GM19463 (cell line): Measurements from ENCODE around the gene SPTB.

Experiments used
- ATAC-seq: cut with Tn5 transposase; IDR thresholded peaks from one replicate; pipeline ENCODE4 v1.9.1; 2021; ENCODE audit warnings: mild to moderate bottlenecking, moderate library complexity; ENCODE audit not compliant: unreplicated experiment

SPTB gene

DNA sequence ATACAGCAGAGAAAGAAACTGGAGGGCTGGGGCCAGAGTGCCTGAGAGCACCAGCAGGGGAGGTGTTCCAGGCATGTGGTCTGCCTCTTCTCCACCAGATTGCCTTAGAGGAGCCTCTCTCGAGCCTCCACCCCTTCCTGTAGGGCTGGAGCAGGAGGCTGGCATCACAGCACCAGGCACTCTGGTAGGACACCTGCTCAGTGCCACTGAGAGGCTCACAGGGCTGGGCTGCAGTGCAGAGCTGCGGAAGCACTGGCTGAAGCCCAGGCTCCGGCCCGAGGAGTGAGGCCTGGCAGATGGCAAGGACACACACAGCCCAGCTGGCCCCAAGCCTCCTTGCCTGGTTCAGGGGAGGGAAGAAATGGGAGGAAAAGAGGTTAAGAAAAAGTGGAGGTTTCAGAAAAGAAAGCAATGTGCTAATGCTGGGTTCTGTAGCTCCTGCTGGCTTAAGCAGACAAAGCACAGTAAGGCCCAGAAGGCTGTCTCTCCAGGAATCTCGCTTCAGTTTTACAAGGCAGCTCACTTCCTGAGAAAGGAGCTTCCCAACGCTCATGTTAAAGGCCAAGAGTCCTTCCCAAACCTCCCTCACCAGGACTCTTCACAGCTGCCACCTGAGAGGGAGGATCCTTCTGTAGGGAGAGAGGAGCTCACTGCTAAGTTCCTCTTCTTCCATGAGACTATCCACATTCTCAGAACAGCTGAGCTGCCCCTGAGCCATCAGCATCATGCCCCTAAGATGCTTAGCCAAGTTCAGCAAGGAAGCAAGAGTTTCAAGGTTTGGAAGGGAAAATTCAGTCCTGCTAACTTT lies 23.8 kb downstream of the SPTB start:
- ATAC-seq = no peak

DNA sequence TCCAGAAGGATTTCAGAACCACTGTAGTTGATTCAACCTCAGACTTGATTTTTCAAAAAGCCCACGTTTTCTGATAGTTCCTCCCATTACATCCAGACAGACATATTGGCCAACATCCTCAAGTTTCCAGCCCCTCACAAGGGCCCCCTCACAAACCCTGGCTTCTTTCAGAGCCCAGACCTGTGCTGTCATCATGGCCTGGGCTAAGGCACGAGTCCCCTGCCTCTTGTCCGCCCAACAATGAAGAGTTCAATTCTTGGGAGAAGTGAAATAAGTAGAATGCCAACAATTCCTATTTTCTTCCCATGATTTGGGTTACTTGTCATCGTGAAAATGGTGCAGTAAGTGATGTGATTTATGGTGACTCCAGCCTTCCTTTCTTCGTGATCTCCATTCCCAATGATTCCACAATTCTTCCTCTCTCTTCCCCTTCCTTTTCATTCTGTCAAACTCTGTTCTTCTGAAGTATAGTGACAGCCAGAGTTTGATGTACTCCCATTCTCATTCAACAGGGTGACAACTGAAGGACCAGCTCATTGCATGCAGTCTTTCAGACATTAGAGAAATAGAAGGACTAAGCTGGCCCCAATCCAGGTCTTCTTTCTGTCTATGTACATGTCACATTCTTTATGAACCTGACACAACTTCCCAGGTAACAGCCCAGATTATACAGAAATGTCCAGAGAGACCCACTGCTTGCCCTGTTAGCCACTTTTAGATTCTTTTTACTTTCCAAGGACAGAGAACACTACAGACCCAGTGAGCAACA lies 29.2 kb downstream of the SPTB start:
- no peak for ATAC-seq

DNA sequence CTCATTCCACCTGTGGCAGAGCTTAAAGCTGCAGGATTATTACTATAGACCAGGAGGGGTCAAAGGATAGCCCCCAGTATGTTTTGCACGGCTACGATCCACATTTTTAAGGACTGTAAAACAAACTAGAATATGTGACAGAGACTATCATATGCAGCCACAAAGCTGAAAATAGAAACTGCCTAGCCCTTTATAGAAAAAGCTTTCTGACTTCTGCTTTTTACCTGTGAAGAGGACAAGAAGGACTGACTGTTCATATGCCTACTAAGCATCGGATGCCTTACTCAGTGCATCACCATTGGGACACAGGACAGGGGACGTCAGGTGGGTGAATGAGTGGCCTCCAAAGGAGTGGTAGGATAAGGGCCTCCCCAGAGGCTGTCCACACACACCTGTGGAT lies 29.8 kb downstream of the SPTB start:
- ATAC-seq = no peak

DNA sequence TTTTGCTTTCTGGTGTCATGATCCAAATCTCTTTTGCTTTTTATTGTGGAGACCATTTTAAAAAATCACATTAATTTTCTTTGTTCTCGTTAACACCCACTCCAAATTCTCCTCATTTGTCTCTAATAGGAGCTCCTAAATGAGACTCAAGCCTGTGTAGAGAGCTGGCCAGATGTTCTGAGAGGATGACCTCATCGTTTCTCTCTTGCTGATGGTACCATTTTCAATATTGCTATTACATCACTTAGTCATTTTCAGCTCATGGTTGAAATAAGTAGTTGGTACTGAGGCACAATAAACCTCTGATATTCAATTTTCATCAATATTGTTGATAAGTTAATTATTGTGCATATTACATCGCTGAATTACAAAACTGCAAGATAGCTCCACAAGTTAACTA lies 31.5 kb downstream of the SPTB start:
- no peak for ATAC-seq

DNA sequence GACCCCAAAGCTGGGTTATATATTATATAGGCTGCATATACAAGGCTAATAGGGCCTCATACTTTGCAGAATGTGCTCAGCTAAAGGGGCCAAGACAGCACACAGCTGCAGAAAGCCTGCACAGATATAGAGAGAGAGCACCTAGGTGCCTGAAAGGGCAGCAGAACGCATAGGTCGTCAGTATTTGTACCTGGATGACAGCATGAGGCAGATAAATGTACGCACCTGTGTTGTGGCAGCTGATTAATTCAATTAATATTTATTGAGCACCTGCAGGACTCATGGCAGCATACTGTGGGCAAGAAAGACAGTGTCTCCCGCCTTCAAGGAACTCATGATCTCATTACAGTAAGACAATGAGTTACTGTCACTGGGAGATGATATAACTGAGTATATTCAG lies 33.4 kb downstream of the SPTB start:
- ATAC-seq = no peak

DNA sequence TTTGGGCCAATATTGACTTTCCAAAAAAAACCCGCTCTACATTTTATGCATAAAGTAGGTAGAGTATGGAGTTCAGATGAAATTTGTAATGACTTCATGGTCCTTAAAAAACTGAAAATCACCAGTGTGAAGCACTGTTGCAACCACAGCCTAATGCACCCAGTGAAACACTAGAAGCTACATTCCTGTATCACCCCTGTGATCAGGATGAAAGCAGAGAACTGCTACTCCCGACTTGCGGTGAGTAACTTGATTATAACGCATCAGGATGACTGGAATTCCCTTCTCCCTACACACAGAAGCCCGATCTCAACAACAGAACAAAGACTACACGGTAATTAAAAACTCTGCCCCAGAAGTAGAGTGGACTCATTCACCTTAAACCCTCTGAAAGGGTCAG lies 33.8 kb downstream of the SPTB start:
- no peak for ATAC-seq

DNA sequence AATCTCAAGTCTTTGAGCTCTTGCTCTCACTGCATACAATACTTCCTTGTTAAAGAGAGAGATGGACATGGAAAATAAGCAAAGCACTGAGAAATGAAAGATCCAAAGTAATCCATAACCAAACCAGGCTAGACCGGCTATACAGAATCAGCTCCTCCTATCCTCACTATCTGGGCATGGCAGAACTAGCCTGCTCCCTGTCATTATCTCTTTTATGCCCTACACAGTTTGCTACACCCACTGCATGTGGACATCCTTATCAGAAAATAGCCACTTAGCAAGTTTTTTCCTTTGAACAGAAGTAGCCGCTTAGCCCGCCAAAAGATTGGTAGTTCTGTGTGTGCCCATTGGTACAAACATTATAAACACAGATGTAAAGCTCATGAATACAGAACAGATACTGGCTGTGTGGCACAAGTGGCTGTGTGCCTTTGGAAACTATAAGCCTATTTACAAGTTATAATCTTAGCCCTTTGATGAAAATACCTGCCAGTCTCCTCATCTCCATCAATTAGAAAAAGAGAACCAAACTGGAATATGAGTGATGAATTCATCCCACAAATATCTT lies 34.7 kb downstream of the SPTB start:
- no peak for ATAC-seq

DNA sequence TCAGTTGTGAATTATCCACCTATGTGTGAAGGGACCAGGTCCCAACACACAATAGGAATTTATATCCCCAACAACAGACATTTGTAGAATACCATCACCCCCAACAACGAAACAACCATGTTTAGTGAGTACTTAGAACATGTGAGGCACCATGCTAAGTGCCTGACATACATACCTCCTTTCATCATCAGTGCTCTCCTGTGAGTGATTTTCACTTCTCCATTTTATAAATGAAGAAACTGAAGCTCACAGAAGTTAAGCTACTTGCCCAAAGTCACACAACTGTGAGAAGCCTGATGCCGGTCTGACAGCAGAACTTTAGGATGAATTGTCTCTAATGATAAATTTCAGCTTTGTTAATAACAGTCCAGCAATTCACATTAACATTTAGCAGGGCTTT lies 35.4 kb downstream of the SPTB start:
- ATAC-seq = peak; percentile 73

DNA sequence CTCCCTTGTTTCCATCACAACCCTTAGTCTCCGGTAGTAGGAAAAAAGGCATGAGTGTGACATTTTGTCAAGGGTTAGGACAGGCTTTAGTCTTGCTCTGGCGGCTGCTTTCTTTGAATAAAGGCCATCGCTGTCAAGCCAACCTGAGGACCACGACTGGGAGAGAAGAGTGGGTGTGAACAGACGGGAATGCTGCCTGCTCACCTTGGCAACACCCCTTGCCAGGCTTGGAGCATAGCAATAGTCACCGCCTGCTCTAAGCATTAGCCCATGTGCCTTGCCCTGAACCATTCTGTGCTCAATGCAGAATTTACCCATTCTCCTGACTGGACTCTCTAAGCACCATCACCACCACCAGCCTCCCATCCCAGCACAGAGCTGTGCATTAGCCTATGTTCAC lies 36.2 kb downstream of the SPTB start:
- no peak for ATAC-seq

DNA sequence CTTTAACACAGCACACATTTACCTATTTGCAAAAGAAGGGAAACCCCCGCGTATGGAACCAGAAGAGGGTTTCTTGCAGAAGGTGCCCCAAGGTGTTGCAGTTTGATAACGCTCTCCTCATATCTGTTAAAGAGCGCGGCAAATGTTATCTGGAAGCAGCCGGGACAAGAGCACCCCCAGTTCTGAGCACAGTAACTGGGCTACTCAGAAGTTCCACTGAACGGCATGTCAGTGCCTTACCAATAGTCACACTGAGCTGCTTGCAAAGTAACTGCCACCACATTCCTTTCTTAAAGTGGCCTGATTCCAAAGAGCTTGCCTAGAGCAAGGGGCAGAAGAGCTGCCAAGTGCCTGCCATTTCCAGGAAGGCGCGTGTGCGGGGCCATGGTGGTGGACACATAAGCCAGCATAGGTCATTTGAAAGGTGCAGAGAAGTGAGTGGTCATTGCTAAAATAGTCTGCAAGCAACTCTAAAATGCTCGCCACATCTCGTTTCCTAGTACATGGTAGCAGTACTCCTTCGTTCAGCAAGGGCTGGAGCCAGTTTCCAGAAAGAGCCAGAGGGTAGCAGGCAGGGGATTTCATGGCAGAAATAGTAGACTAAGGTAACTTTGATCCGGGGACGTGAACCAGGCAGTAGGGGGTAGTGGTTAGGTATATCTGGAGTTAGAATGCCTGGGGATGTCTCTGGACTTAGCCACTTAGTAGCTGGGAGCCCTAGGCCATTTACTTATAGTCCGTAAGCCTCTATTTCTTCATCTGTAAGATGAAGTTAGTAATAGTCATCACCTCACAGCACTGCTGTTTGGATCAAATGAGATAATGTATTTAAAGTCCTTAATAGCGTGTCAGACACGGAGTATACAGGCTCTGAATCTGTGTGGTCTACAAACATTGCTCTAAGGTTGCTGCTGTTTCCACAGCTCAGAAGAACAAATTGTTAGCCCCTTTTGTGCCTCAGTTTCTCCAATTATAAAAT lies 37.6 kb downstream of the SPTB start:
- ATAC-seq = no peak

DNA sequence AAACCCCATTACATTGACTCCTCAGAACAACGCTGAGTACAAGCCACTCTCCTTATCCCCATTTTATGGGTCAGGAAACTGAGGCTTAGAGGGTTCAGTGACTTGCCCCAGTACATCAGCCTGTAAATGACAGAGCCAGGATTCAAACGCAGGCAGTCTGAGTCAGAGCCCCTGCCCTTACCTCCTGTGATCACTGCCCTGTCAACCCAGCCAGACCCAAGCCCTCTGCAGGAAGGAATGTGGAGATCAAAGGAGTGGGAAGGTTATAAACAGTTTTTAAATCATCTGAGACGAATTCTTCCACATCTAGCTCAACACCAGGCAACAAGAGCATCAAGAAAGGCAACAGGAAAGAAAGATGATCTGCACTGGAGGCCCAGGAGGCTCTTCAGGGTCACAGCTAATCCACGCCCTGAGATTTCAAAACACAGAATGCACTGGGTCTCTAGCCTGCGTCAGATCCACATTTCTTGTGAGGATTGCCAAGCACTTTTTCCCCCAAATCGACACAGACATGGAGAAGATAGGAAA lies 38.5 kb downstream of the SPTB start:
- ATAC-seq = no peak

DNA sequence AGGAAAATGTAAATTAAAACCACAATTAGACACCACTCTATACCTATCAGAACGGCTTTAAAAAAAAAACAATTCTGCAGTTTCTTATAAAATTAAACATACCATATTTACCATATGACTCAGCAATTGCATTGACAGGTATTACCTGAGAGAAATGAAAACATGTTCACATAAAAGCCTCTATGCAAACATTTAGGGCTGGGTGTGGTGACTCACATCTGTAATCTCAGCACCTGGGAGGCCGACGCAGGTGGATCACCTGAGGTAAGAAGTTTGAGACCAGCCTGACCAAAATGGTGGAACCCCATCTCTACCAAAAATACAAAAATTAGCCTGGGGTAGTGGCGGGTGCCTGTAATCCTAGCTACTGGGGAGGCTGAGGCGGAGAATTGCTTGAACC lies 41.1 kb downstream of the SPTB start:
- no peak for ATAC-seq

DNA sequence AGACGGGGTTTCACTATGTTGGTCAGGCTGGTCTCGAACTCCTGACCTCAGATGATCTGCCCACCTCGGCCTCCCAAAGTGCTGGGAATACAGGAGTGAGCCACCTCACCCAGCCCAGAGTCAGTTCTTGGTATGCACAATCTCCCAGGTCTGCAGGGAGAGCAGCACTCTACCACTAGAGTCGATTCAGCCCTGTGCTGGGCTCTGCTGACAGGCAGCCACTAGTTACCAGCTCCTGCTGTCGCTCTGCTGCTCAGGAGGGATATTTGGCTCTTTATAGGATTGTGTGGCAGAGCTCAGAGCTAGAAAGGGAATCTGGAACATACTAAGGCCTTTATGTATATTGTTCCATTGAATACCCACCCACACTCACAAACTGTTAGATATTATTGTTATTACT lies 44.3 kb downstream of the SPTB start:
- ATAC-seq = no peak

DNA sequence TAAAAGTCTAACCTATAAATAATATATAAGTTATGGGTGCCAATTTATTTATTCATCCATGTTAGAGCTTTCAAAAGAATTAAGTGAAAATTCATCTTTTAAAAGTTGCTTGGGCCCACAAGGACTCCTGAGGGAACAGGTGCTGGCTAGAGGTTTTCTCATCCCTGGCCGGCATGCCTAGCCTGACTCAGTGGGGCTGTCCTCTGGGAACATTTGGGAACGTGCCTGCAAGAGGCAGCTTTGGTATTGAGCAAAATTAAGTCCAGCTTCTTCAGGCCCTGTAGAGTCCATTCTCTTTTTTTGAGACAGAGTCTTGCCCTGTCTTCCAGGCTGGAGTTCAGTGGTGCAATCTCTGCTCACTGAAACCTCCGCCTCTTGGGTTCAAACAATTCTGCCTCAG lies 44.7 kb downstream of the SPTB start:
- no peak for ATAC-seq

DNA sequence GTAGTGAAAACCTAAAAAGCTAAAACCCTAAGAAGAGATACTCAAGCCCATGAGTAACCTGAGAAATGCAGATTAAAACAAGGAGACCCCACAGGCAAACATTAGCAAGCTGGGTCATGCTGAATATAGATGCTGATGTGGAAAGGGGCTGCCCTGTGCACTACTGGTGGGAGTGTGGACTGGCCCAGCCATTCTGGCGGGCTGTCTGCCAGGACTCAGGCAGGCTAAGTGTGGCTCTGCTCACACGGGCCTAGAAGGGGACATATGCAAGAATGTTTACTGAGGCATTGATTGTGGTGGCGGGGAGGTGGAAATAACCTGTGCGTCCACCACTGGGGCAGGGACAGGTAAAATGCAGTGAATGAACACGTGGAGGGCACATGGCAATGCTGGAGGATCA lies 48.3 kb downstream of the SPTB start:
- ATAC-seq = no peak

DNA sequence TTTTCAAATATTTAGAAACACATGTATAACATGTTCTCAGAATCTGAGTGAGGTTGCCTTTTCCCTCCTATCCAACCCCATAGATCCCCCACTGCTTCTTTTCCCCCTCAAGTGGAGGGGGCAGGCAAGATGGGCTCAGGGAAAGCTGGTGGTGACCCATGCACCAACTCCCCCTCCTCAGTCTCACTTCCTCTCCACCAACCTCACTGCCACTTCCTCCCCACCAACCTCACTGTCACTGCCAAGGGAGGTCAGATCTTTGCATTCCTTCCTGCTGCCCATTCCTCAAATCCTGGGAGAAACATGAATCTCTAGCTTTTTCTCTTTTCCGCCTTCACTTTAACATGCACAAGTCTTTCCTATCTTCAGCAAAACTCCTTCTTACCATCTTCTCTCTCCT lies 48.7 kb downstream of the SPTB start:
- ATAC-seq = no peak

DNA sequence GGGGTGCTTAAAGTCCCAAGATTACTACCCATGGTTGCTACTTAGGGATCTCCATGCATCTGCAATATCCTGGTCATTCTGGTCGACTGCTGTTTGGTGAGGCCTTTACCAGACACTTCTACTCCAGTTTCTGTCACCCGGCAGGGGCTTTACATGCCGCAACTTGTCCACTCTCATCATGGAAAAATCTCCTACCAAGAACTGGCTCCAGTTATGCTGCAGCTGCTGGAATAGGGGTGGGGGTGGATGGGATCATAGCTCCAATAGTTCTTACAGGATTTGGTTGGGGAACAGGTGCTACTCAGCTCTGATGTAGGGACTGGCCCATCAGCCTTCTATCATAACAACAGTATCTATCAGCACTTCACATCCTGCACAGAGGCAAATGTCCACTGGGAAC lies 51.6 kb downstream of the SPTB start:
- no peak for ATAC-seq

DNA sequence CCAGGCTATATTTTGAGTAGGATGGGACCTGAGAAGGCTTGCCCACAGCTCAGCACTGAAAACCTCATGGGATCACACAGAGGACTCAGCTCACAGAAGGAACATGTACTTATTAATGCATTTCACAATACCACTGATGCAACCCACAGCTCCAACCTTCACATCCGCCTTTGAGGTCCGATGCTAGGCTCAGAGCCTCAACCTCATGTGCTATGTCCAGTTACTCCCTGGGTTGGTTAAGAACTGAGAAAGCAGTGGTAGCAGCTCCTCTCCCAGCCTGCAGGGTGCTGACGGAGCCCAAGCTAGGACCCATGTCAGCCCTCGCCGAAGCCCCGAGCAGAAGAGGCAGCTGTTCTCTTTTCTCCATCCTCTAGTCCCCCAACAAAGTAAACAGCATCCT lies 52.9 kb downstream of the SPTB start:
- no peak for ATAC-seq

DNA sequence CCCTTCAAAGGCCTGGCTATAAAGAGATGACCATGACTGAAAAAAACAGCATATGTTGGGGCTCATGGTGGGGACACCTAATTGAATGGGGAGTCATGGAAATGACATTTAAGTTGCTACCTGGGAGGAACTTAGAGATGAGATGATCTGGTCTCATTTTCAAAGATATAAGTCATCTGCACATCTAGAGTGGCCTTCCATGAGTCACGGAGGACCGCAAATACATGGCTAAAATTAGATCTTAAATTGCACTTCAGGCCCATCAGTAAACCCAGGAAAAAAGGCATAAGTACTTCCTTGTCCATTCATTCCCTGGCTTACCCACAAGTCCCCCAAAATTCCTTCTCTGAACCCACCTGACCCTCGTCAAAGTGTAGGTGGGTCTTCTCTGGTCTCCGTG lies 53.4 kb downstream of the SPTB start:
- no peak for ATAC-seq

DNA sequence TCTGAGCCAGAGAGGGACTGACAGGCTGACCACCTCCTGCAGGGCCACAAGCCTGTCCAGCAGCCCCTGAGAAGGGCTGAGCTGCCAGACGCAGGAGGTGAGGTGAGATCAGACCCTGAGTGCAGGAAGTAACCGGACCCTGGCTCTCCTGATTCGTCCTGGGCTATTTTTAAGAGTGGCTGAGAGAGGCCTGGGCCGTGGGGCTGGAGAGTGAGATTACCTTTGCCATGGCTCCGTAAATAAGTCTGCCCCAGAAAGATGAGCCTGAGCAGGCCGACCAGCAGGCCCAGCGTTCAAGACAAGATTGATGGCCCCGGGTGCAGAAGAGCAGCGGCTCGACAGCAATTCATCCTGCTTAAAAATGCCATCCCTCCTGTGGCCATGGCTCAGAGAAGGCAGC lies 54.2 kb downstream of the SPTB start:
- ATAC-seq = no peak

DNA sequence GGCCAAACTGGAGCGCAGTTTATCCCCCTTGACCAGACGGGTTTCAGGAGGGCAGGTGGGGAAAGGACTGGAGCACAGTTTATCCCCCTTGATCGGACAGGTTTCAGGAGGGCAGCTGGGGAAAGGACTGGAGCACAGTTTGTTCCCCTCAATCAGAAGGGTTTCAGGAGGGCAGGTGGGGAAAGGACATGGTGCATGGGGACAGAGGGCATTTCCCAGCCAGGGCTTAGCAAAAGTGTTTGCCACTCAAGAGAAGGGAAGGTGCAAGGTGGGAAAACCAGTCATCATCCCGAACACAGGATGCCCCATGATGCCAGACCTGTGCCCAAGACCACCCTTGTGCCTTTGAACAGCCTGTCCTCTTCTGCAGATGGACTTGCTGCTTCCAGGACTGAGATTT lies 54.7 kb downstream of the SPTB start:
- ATAC-seq = no peak
